ENCODE data around the gene IMMP1L.

GRCh38 chr11:31478223-31478590 is 31.2 kb downstream of the IMMP1L start:
- no peak for TF ChIP-seq POLR2AphosphoS5 (IDR thresholded peaks at IDR 0.05; ENCODE audit: low read depth, low read length)
- no peak for TF ChIP-seq POLR2A (IDR thresholded peaks at IDR 0.05; ENCODE audit: low read depth, low read length)
- no peak for TF ChIP-seq SPI1 (IDR thresholded peaks at IDR 0.05; ENCODE audit: low read depth, low read length)

Data from GM12891 (cell line).